NCI-H2081 (cell line): Measurements from ENCODE around the gene HSBP1L1.
"Not testable (repeated sequence)": the region's sequence is repeated elsewhere in the genome, so short reads cannot be mapped to it uniquely, and the experiment has no call there.

Source experiments
- DNase-seq, 2 experiments: peaks; one replicate each; lab custom pipeline; 2025; lab: John Stamatoyannopoulos, UW

HSBP1L1 gene

DNA sequence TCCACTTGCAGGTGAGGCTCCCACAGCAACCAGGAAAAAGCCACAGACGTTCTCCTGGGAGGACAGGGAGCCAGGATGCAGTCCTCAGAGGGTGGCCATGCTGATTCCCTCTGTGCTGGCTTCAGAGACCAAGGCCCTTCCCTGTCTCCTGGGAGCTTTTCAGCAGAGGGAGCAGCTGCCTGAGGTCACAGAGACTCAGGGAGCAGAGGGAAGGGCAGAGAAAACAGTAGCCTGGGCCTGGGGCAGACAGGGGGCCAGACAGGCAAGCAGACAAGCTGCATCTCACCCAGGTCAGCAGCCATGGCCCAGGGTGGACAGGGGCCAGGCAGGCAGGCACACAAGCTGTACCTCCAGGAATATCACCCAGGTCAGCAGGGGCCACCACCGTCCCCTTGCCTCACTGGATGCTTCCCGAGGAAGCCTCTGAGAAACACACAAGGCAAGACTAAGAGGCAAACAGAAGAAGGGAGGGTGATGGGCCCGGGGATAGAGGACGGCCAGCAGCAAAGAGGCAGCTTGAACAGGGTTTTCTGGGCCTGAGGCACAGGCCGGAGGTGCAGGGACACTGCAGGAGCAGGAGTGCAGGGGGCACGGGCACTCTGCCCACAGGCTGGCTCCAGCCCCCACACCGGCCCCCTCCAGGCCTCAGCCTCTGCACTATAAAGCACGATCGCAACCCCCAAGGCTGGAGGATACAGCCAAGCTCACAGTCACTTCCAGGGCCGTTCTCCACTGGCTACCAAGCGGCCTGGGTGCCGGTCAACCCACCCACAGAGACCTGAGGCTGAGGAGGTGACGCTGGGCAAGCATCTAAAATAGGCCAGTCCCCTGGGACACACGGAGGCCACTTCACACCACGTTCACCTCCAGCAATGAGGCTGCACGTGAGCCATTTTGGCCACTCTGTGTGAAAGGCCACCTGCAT is 19.1 kb upstream of the HSBP1L1 start:
- no peak for DNase-seq

DNA sequence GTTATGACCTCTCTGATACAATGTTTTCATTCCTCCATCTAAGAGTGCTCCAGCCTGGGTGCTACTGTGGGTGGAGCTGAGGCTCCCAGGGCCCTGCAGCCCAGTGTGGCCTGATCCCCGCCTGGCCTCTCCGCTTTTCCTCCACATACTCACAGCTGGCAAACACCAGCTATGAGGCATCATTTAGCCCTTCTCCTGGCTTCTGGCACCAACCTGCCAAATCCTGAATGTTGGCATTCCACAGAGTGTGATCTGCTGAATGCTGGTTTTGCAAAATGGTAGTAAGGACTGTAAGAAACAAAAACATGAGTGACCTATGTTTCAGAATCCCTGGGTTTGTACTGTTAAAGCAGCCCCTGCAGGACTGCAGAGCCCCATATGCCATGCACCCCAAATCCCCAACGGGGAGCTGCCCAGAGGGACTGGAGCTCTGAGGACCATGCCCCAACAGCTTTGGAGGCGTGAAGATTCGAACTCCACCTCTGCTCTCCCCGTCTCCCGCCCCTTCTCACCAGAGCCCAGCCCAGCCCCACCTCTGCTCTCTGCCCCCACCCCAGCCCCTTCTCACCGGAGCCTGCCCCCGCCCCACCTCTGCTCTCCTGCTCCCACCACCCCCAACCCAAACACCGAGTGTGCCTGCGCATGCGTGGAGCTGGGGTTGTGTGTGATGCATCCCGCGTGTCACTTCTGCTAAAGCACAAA is 17.2 kb upstream of the HSBP1L1 start:
- DNase-seq, result no peak

GRCh38 chr18:79947881-79948610 is 16.4 kb upstream of the HSBP1L1 start:
- no peak for DNase-seq

DNA sequence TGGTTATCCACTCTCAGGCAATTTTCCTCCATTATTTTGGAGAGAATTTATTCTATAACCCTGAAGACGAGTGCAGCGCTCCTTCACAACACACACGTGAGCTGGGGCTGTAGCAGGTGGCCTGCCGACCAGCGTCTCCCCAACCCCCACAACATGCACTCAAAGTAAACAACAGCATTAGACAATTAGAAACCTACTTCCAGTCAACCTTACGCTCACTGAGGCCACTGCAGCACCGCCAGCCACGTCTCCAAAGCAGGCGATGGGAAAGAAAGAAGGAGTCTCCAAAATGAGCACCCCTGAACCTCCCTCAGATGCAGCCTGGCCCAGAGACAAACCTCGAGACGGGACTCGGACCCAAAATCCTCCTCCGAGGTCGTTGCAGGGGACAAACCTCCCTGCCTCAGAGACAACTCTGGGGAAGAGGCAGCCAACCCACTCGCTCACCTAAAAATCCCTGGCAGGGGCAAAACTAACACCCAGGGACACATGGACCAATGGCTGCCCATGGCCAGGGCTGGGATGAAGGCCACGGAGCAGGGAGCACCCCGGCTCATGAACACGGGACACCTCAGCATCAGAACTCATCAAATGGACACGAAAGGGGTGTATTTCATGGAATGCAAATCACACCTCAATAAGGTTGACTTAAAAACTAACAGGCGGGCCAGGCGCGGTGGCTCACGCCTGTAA is 15.6 kb upstream of the HSBP1L1 start:
- no peak for DNase-seq

GRCh38 chr18:79949697-79950487 is 14.6 kb upstream of the HSBP1L1 start:
- no peak for DNase-seq

DNA sequence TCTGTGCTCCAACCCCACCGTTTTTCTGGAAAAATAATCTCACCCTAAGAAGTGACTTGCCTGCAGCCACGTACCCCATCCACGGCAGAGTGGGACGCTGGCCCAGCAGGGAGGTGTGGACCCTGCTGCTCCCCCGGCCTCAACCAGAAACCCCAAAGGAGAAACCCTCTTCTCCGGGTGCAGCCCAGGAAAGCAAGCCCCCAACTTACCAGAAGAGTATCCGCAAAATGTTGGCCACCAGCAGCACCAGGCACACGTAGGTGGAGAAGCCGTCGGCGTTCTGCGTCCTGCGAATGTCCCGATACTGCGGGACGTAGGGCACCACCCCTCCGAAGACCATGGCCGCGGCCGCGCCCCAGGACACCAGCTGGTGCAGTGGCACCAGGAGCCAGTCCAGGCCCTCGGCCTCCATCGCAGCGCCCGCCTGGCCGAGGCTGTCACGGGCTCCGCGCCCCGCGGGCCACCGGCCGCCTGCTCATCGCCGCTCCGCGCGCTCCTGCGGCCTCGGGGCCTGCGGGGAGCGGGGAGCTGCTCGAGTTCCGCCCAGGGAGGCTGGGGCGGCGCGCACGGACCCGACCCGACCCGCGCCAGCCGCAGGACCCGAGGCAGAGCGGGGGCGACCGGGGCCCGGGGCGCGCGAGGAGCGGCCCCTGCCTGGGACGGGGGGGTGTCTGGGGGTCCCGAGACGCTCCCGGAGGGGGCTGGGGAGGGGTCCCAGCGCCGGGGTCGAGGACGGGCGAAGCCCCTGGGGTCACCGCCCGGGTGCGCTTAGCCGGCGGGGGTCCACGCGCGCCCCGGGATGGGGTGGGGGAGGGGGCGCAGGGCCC is 13.7 kb upstream of the HSBP1L1 start:
- DNase-seq, result peak in 1 of 2 experiments; percentile 9

- DNase-seq, result peak; percentile 74 to 78
These were observed 12.6 kb upstream of the HSBP1L1 start, which contains the start of gene SLC66A2 for GRCh38 chr18:79951545-79952455. SLC66A2 (minus strand) TSS chr18:79951653; CDS start chr18:79950926, 727 bp downstream.

DNA sequence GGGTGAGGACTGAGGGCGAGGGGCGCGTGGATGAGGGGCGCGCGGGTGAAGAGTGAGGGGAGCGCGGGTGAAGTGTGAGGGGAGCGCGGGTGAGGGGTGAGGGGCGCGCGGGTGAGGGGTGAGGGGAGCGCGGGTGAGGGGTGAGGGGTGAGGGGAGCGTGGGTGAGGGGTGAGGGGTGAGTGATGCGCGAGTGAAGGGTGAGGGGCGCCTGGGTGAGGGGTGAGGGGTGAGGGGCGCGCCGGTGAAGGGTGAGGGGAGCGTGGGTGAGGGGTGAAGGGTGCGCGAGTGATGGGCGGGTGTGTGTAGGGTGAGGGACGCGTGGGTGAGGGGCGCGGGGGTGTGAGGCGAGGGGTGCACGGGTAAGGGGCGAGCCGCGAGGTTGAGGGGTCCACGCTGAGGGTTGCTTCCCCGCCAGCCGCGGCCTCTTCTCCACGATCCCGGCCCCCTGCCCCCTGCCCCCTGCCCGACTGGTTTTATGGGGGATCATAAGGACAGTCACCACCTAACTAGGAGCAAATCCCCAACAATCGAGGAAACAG is 11.9 kb upstream of the HSBP1L1 start:
- no peak for DNase-seq

DNA sequence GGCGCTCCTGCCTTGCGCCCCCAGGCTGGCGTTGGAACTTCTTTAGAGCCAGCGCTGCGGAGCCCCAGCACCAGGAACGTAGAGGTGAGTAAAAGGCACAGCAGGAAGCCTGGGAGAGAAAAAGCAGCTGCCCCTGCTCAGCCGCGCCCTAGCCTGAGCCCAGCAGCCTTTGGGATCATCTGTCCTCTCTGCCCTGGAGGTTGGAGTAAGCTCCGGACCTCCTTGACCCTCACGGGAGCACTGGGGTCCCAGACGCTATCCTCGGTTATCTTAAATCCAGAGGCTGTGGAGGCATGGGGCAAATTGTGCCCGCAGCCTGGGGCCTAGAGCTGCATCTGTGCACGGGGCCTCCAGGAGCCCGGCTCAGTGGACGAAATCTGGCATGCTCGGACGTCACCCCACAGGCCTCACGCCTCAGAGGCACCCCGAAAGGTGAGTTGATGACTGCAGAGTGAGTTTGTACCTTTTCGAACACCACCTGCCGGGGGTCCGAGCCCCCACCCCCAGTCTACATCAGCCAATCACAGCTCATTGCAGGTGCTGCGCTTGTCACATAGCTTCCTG is 11.4 kb upstream of the HSBP1L1 start:
- DNase-seq, result peak in 1 of 2 experiments; percentile 12

DNA sequence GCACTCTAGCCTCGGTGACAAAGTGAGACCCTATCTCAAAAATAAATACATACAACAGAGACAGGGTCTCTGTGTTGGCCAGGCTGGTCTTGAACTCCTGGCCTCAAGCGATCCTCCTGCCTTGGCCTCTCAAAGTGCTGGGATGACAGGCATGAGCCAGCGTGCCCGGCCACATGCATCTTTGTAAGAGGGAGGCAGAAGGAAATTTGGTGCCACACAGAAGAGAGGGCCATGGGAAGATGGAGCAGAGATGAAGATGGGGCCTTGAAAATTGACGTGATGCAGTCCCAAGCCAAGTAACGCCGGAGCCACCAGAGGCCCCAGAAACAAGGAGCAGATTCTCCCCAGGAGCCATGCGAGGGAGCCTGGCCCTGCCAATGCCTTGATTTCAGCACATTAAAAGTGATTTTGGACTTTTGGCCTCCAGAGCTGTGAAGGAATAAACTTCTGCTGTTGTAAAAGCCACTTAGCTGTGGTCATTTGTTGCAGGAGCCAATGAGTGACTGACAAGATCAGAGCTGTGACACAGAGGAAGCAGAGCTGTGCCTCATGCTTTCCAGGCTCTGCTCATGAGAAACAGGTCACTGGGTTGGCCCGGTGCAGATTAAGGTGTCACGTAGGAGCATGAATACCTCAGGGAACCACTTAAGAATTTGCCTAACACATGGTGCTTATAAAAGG is 10.3 kb upstream of the HSBP1L1 start:
- no peak for DNase-seq

DNA sequence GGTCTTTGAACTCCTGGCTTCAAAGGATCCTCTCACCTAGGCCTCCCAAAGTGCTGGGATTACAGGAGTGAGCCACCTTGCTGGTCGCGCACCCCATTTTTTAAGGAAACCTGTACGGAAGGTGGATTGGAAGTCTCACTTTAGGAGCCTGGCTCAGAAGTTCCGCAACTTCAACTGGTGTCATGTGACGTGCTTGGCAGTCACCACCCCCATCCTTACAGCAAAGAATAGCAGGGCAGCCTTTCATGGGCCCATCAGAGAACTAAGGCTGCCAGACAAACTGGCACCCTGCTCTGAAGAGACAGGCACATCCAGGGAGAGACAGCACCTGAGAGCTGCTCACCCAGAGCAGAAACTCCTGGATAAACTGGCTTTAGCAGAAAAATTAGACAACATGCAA is 9.7 kb upstream of the HSBP1L1 start:
- DNase-seq, result no peak

DNA sequence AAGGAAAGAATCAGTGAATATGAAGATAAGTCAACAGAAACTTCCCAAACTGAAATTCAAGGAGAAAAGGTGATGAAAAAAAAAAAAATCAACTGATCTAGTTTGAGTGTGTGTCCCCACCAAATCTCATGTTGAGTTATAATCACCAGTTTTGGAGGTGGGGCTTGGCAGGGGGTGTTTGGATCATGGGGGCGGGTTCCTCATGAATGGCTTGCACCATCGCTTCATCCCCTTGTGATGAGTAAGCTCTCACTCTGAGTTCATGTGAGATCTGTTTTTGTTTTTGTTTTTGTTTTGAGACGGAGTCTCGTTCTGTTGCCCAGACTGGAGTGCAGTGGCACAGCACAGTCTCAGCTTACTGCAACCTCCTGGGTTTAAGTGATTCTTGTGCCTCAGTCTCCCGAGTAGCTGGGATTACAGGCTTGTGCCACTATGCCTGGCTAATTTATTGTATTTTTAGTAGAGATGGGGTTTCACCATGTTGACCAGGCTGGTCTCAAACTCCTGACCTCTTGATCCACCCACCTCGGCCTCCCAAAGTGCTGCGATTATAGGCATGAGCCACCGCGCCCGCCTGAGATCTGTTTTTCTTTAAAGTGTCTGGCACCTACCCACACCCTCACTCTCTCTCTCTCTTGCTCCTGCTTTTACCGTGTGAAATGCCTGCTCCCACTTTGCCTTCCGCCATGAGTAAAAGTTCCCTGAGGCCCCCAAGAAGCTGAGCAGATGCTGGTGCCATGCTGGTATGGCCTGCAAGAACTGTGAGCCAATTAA is 9.0 kb upstream of the HSBP1L1 start:
- no peak for DNase-seq

GRCh38 chr18:79956276-79956675 is 8.2 kb upstream of the HSBP1L1 start:
- no peak for DNase-seq

- no peak for DNase-seq
These were observed 5.5 kb upstream of the HSBP1L1 start for GRCh38 chr18:79958981-79959380.

DNA sequence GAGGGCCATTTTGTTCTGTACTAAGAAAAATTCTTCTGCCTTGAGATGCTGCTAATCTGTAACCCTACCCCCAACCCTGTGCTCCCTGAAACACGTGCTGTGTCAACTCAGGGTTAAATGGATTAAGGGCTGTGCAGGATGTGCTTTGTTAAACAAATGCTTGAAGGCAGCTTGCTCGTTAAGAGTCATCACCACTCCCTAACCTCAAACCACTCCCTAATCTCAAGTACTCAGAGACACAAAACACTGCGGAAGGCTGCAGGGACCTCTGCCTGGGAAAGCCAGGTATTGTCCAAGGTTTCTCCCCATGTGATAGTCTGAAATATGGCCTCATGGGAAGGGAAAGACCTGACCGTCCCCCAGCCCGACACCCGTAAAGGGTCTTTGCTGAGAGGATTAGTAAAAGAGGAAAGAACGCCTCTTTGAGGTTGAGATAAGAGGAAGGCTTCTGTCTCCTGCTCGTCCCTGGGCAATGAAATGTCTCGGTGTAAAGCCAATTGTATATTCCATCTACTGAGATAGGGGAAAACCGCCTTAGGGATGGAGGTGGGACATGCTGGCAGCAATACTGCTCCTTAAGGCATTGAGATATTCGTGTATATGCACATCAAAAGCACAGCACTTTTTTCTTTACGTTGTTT is 4.2 kb upstream of the HSBP1L1 start:
- not testable (repeated sequence) for DNase-seq

- DNase-seq, result no peak
These were observed 3.4 kb upstream of the HSBP1L1 start for GRCh38 chr18:79960921-79961526.
